ENCODE results near the gene RPGRIP1. TPM values are rescaled to one million over a fixed set of nuclear protein-coding genes. Genes with fewer than 3 reads are reported as not detected.

The RPGRIP1 gene
- polyA plus RNA-seq, 1 donor from 2014 or later, result not detected

DNA sequence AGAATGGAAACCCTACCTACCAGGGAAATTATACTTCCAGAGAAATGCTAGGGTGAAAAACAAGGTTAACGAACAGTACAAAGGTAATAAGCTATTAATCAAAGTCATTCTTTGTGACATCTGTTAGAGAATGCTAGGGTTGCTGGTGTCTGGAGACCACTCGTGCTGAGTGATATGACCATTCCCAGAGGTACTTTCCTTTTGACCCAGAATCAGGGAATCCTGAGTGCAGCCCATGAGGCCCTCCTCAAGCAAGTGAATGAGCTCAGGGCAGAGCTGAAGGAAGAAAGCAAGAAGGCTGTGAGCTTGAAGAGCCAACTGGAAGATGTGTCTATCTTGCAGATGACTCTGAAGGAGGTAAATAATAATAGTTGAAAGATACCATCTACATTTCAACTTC, 31.7 kb downstream of the RPGRIP1 start:
- H3K9me3 ChIP-seq (ENCODE audit: low read length), result no peaks in the 10 kb centered on the region
- H3K27me3 ChIP-seq (ENCODE audit: insufficient read depth, low read depth, low read length), result no peaks in the 10 kb centered on the region
- no peaks in the 10 kb centered on the region for H3K36me3 ChIP-seq (ENCODE audit: insufficient read depth, low read length)
- no peak overlapping the region for H3K27ac ChIP-seq (ENCODE audit: low read length)
- no peaks in the 10 kb centered on the region for H3K9me2 ChIP-seq (ENCODE audit: insufficient read depth, low read length)
- no peak overlapping the region for H3K9ac ChIP-seq (ENCODE audit: low read length)
- H3K4me2 ChIP-seq (ENCODE audit: low read length), result no peak overlapping the region
- H3K4me3 ChIP-seq (ENCODE audit: low read length), result no peak overlapping the region
- no peak for TF ChIP-seq TAF1 (IDR thresholded peaks at IDR 0.05; ENCODE audit: low read depth)
- no peak for TF ChIP-seq RAD21 (conservative IDR thresholded peaks at IDR 0.05)
- TF ChIP-seq POLR2AphosphoS5 (IDR thresholded peaks at IDR 0.05), result no peak
- no peak for TF ChIP-seq MXI1 (conservative IDR thresholded peaks at IDR 0.05; ENCODE audit: poor library complexity, severe bottlenecking)
- TF ChIP-seq EZH2 (IDR thresholded peaks at IDR 0.05; ENCODE audit: borderline replicate concordance, insufficient read depth, low read length, poor library complexity, severe bottlenecking), result no peak
- TF ChIP-seq EP300 (conservative IDR thresholded peaks at IDR 0.05; ENCODE audit: poor library complexity, severe bottlenecking), result no peak
- TF ChIP-seq, protein P1, sequence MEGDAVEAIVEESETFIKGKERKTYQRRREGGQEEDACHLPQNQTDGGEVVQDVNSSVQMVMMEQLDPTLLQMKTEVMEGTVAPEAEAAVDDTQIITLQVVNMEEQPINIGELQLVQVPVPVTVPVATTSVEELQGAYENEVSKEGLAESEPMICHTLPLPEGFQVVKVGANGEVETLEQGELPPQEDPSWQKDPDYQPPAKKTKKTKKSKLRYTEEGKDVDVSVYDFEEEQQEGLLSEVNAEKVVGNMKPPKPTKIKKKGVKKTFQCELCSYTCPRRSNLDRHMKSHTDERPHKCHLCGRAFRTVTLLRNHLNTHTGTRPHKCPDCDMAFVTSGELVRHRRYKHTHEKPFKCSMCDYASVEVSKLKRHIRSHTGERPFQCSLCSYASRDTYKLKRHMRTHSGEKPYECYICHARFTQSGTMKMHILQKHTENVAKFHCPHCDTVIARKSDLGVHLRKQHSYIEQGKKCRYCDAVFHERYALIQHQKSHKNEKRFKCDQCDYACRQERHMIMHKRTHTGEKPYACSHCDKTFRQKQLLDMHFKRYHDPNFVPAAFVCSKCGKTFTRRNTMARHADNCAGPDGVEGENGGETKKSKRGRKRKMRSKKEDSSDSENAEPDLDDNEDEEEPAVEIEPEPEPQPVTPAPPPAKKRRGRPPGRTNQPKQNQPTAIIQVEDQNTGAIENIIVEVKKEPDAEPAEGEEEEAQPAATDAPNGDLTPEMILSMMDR (IDR thresholded peaks at IDR 0.05; ENCODE audit: poor library complexity, severe bottlenecking), result no peak
- no peaks in the 10 kb centered on the region for H3K79me2 ChIP-seq (replicated peaks; ENCODE audit: insufficient read depth, low read length)
- H4K20me1 ChIP-seq (ENCODE audit: insufficient read depth), result no peaks in the 10 kb centered on the region
- peaks cover 3% of the 10 kb centered on the region for H3F3A ChIP-seq (ENCODE audit: insufficient read depth, low read length, poor library complexity, severe bottlenecking)
- no peak overlapping the region for H2AFZ ChIP-seq (ENCODE audit: low read depth, low read length)

DNA sequence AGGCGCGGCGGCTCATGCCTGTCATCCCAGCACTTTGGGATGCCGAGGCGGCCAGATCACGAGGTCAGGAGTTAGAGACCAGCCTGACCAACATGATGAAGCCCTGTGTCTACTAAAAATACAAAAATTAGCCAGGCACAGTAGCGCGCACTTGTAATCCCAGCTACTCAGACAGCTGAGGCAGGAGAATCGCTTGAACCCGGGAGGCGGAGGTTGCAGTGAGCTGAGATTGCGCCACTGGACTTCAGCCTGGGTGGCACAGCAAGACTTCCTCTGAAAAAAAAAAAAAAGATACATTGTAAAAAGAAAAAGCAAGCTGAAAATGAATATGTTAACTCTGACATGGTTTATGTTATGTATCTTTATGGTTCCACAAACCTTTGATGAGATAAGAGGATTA, 33.6 kb downstream of the RPGRIP1 start:
- H3K36me3 ChIP-seq (ENCODE audit: insufficient read depth, low read length), result no peaks in the 10 kb centered on the region
- H3K9ac ChIP-seq (ENCODE audit: low read length), result no peak overlapping the region
- H3K27me3 ChIP-seq (ENCODE audit: insufficient read depth, low read depth, low read length), result no peaks in the 10 kb centered on the region
- H2AFZ ChIP-seq (ENCODE audit: low read depth, low read length), result no peak overlapping the region
- no peaks in the 10 kb centered on the region for H4K20me1 ChIP-seq (ENCODE audit: insufficient read depth)
- no peak overlapping the region for H3K4me2 ChIP-seq (ENCODE audit: low read length)
- no peak overlapping the region for H3K27ac ChIP-seq (ENCODE audit: low read length)
- H3K9me3 ChIP-seq (ENCODE audit: low read length), result no peaks in the 10 kb centered on the region
- no peaks in the 10 kb centered on the region for H3K79me2 ChIP-seq (replicated peaks; ENCODE audit: insufficient read depth, low read length)
- H3K9me2 ChIP-seq (ENCODE audit: insufficient read depth, low read length), result no peaks in the 10 kb centered on the region
- H3K4me3 ChIP-seq (ENCODE audit: low read length), result no peak overlapping the region
- peaks cover 3% of the 10 kb centered on the region for H3F3A ChIP-seq (ENCODE audit: insufficient read depth, low read length, poor library complexity, severe bottlenecking)
- TF ChIP-seq EZH2 (IDR thresholded peaks at IDR 0.05; ENCODE audit: borderline replicate concordance, insufficient read depth, low read length, poor library complexity, severe bottlenecking) (no peak), POLR2AphosphoS5 (IDR thresholded peaks at IDR 0.05) (no peak), SMC3 (conservative IDR thresholded peaks at IDR 0.05; ENCODE audit: poor library complexity) (no peak), RAD21 (conservative IDR thresholded peaks at IDR 0.05) (no peak), EP300 (conservative IDR thresholded peaks at IDR 0.05; ENCODE audit: poor library complexity, severe bottlenecking) (no peak)
- TF ChIP-seq, protein P1 (IDR thresholded peaks at IDR 0.05; ENCODE audit: poor library complexity, severe bottlenecking), result no peak
- TF ChIP-seq, protein P2, sequence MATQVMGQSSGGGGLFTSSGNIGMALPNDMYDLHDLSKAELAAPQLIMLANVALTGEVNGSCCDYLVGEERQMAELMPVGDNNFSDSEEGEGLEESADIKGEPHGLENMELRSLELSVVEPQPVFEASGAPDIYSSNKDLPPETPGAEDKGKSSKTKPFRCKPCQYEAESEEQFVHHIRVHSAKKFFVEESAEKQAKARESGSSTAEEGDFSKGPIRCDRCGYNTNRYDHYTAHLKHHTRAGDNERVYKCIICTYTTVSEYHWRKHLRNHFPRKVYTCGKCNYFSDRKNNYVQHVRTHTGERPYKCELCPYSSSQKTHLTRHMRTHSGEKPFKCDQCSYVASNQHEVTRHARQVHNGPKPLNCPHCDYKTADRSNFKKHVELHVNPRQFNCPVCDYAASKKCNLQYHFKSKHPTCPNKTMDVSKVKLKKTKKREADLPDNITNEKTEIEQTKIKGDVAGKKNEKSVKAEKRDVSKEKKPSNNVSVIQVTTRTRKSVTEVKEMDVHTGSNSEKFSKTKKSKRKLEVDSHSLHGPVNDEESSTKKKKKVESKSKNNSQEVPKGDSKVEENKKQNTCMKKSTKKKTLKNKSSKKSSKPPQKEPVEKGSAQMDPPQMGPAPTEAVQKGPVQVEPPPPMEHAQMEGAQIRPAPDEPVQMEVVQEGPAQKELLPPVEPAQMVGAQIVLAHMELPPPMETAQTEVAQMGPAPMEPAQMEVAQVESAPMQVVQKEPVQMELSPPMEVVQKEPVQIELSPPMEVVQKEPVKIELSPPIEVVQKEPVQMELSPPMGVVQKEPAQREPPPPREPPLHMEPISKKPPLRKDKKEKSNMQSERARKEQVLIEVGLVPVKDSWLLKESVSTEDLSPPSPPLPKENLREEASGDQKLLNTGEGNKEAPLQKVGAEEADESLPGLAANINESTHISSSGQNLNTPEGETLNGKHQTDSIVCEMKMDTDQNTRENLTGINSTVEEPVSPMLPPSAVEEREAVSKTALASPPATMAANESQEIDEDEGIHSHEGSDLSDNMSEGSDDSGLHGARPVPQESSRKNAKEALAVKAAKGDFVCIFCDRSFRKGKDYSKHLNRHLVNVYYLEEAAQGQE (IDR thresholded peaks at IDR 0.05; ENCODE audit: borderline replicate concordance), result no peak

Data from neural cell (in vitro differentiated cells).